ENCODE results near the gene CAMK1D.

The CAMK1D gene

GRCh38 chr10:12382956-12383531 lies 33.7 kb downstream of the CAMK1D start:
- peaks cover 4% of the 10 kb centered on the region for H3K9me3 ChIP-seq (ENCODE audit: insufficient read depth, low read length, severe bottlenecking)
- H3K9ac ChIP-seq (ENCODE audit: low read depth, low read length) = no peak overlapping the region
- no peak for TF ChIP-seq EZH2 (IDR thresholded peaks at IDR 0.05; ENCODE audit: borderline replicate concordance, low read depth, low read length, severe bottlenecking)
- no peak for TF ChIP-seq CTCF (IDR thresholded peaks at IDR 0.05; ENCODE audit: borderline replicate concordance, extremely low read depth, low read length, poor library complexity, severe bottlenecking)
- H3K27ac ChIP-seq (ENCODE audit: low read length) = no peak overlapping the region
- no peaks in the 10 kb centered on the region for H4K20me1 ChIP-seq (ENCODE audit: insufficient read depth, low read length)
- H3K4me2 ChIP-seq (ENCODE audit: insufficient read depth, low read length) = no peak overlapping the region
- no peaks in the 10 kb centered on the region for H3K36me3 ChIP-seq (ENCODE audit: insufficient read depth, low read length)
- H3K4me1 ChIP-seq (ENCODE audit: insufficient read depth, low read length) = no peaks in the 10 kb centered on the region
- ATAC-seq (ENCODE audit: insufficient read depth, low read depth) (no peak), DNase-seq (no peak)
- no peaks in the 10 kb centered on the region for H3K27me3 ChIP-seq (ENCODE audit: insufficient read depth, low read length, poor library complexity)
- H3K4me3 ChIP-seq (ENCODE audit: low read depth in 1 of 2, low read length in 2 of 2) = no peak overlapping the region
- no peak overlapping the region for H2AFZ ChIP-seq (ENCODE audit: low read depth, low read length)
- no peaks in the 10 kb centered on the region for H3K79me2 ChIP-seq (ENCODE audit: insufficient read depth, low read length)

DNA sequence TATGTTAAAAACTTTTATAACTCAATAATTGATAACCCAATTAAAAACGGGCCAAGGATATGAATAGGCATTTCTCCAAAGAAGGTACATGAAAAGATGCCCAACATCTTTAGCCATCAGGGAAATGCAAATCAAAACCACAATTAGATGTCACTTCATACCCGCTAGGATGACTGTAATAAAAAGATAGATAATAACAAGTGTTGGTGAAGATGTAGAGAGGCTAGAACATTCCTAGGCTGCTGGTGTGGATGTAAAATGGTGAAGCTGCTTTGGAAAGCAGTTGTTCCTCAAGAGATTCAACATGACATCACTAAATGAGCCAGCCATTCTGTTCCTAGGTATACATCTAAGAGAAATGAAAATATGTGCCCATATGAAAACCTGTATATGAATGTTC lies 35.6 kb downstream of the CAMK1D start:
- H3K36me3 ChIP-seq (ENCODE audit: insufficient read depth, low read length) = no peaks in the 10 kb centered on the region
- no peak for DNase-seq
- no peak overlapping the region for H3K4me3 ChIP-seq (ENCODE audit: low read depth in 1 of 2, low read length in 2 of 2)
- no peaks in the 10 kb centered on the region for H4K20me1 ChIP-seq (ENCODE audit: insufficient read depth, low read length)
- H3K27ac ChIP-seq (ENCODE audit: low read length) = no peak overlapping the region
- no peak for ATAC-seq (ENCODE audit: insufficient read depth, low read depth)
- TF ChIP-seq CTCF (IDR thresholded peaks at IDR 0.05; ENCODE audit: borderline replicate concordance, extremely low read depth, low read length, poor library complexity, severe bottlenecking) (no peak), EZH2 (IDR thresholded peaks at IDR 0.05; ENCODE audit: borderline replicate concordance, low read depth, low read length, severe bottlenecking) (no peak)
- H3K4me1 ChIP-seq (ENCODE audit: insufficient read depth, low read length) = no peaks in the 10 kb centered on the region
- no peaks in the 10 kb centered on the region for H3K27me3 ChIP-seq (ENCODE audit: insufficient read depth, low read length, poor library complexity)
- no peak overlapping the region for H3K9ac ChIP-seq (ENCODE audit: low read depth, low read length)
- H3K79me2 ChIP-seq (ENCODE audit: insufficient read depth, low read length) = no peaks in the 10 kb centered on the region
- no peak overlapping the region for H2AFZ ChIP-seq (ENCODE audit: low read depth, low read length)
- peaks cover 4% of the 10 kb centered on the region for H3K9me3 ChIP-seq (ENCODE audit: insufficient read depth, low read length, severe bottlenecking)
- no peak overlapping the region for H3K4me2 ChIP-seq (ENCODE audit: insufficient read depth, low read length)

GRCh38 chr10:12387561-12388210 lies 38.3 kb downstream of the CAMK1D start:
- Histone ChIP-seq H3K4me3 (ENCODE audit: low read depth in 1 of 2, low read length in 2 of 2) (no peak overlapping the region), H3K4me1 (ENCODE audit: insufficient read depth, low read length) (no peaks in the 10 kb centered on the region), H3K27ac (ENCODE audit: low read length) (no peak overlapping the region), H3K4me2 (ENCODE audit: insufficient read depth, low read length) (no peak overlapping the region), H3K27me3 (ENCODE audit: insufficient read depth, low read length, poor library complexity) (no peaks in the 10 kb centered on the region), H3K36me3 (ENCODE audit: insufficient read depth, low read length) (no peaks in the 10 kb centered on the region), H3K9me3 (ENCODE audit: insufficient read depth, low read length, severe bottlenecking) (peaks cover 4% of the 10 kb centered on the region), H4K20me1 (ENCODE audit: insufficient read depth, low read length) (peaks cover 3% of the 10 kb centered on the region; the same call in 1 of the 2 replicates), H3K9ac (ENCODE audit: low read depth, low read length) (no peak overlapping the region), H2AFZ (ENCODE audit: low read depth, low read length) (no peak overlapping the region), H3K79me2 (ENCODE audit: insufficient read depth, low read length) (no peaks in the 10 kb centered on the region)
- TF ChIP-seq CTCF (IDR thresholded peaks at IDR 0.05; ENCODE audit: borderline replicate concordance, extremely low read depth, low read length, poor library complexity, severe bottlenecking) = no peak
- no peak for TF ChIP-seq EZH2 (IDR thresholded peaks at IDR 0.05; ENCODE audit: borderline replicate concordance, low read depth, low read length, severe bottlenecking)
- no peak for DNase-seq
- ATAC-seq (ENCODE audit: insufficient read depth, low read depth) = no peak

All from DND-41 (cell line).